Lower lobe of right lung (tissue), 2 donors: ENCODE data around the gene ZBED6. TPM values are rescaled to one million over a fixed set of nuclear protein-coding genes. Genes with fewer than 3 reads are reported as not detected.
"Not testable (repeated sequence)": the region's sequence is repeated elsewhere in the genome, so short reads cannot be mapped to it uniquely, and the experiment has no call there.

Experiments used
- ATAC-seq, 2 donors: fragments of 200-7000 bp; cut with Tn5 transposase; one replicate each; pipeline ENCODE4 v1.9.1; 2020 to 2022; ENCODE audit warnings: mild to moderate bottlenecking in 2 of 2, moderate library complexity in 2 of 2
- DNase-seq: peaks from one replicate; pipeline ENCODE4 v3.0.0-alpha.2; 2020
- H3K27ac ChIP-seq: fragments of 200-600 bp; one replicate; pipeline ENCODE4 v1.8.0; 2022
- H3K27me3 ChIP-seq: fragments of 200-600 bp; one replicate; pipeline ENCODE4 v1.8.0; 2022; ENCODE audit warnings: low read depth
- H3K36me3 ChIP-seq: fragments of 200-600 bp; one replicate; pipeline ENCODE4 v1.8.0; 2022; ENCODE audit warnings: mild to moderate bottlenecking
- H3K4me1 ChIP-seq: fragments of 200-600 bp; one replicate; pipeline ENCODE4 v1.8.0; 2022
- H3K4me3 ChIP-seq: fragments of 200-600 bp; one replicate; pipeline ENCODE4 v1.8.0; 2022; ENCODE audit warnings: mild to moderate bottlenecking
- H3K9me3 ChIP-seq: fragments of 200-600 bp; one replicate; pipeline ENCODE4 v1.8.0; 2022
- intact Hi-C: fragments of 100-400 bp; cut with DNase I; formaldehyde crosslinking; loops from one replicate; pipeline ENCODE4 v1.11.0; 2022
- long read RNA-seq: library from polyadenylated mRNA; unstranded; transcript quantifications from one replicate; pipeline ENCODE4 v2.0.0, GENCODE V29; 2021
- total RNA-seq: library from RNA; stranded (reverse); fragmentation: NEBNext Ultra II Directional; extraction: Animal tissue kit (Norgen Biotek cat#: 25700); gene quantifications from one replicate; pipeline ENCODE4 v1.2.1, GENCODE V29; 2021
- TF ChIP-seq, protein P1 (sequence below): fragments of 200-600 bp; IDR thresholded peaks from one replicate; pipeline ENCODE4 v1.8.0; 2022; ENCODE audit warnings: antibody characterized with exemption, mild to moderate bottlenecking
- donor health status: DM: no; HTN: yes; CAD: no; lungs with severe emphysema.

Gene ZBED6, protein sequence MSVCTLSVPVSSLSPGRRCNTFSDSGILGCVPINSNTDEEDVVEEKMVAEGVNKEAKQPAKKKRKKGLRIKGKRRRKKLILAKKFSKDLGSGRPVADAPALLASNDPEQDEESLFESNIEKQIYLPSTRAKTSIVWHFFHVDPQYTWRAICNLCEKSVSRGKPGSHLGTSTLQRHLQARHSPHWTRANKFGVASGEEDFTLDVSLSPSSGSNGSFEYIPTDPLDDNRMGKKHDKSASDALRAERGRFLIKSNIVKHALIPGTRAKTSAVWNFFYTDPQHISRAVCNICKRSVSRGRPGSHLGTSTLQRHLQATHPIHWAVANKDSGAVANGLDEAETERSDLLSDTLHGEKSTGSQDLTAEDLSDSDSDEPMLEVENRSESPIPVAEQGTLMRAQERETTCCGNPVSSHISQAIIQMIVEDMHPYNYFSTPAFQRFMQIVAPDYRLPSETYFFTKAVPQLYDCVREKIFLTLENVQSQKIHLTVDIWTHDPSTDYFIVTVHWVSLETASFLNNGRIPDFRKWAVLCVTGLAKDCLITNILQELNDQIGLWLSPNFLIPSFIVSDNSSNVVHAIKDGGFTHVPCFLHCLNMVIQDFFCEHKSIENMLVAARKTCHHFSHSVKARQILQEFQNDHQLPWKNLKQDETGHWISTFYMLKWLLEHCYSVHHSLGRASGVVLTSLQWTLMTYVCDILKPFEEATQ (N-terminal part only)
- total RNA-seq, result 33.4 TPM
- long read RNA-seq, full-length matches to known transcripts, result 1 of 4 reads
- long read RNA-seq, partial matches to known transcripts, result 0 of 4 reads
- long read RNA-seq, other reads (novel, unspliced or antisense), result 3 of 4 reads

DNA sequence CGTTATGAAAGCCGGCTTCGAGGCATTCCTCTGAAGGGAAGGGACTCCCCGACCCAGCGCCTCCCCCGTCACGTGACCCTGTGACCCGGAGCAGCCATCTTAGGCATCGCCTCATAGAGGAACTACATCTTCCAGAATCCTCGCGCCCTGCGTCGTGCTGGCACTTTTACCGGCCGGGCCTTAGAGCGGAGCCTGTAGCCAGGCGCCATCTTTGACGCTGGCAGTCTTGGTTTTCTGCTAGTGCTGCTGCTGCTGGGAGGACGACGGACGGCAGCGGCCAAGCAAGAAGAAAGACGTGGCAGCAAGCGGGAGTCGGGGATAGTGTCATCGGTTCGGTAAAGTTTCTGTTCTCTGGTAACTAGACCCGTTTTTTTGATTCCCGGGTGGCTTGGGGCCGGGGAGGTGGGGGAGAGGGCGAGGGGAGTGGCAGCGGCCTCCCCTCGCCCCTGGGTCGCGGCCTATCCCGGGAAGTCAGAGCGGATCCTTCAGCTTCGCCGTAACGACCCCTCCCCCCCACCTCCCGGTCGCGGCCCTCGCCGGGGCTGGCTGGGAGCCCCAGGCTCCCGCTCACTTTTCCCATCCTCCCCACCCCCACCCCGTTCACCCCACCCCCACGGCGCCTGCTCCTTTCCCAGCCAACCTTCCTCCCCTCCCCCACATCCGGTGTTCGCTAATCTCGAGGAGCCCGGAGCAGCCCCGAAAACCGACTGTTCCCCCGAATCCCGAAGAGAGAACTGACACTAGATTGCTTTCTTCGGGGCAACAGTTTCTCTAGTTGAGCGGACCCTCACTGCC is at the start of gene ZBED6, which contains the start of gene ZC3H11A:
Gene ZBED6 (plus strand): TSS at position 183 of the 795 bp plus-strand sequence. CDS start 1,900 bp downstream, outside the sequence.
Gene ZC3H11A (plus strand): TSS at position 183 of the 795 bp plus-strand sequence. CDS start 21,448 bp downstream, outside the sequence.
- TF ChIP-seq, protein P1, sequence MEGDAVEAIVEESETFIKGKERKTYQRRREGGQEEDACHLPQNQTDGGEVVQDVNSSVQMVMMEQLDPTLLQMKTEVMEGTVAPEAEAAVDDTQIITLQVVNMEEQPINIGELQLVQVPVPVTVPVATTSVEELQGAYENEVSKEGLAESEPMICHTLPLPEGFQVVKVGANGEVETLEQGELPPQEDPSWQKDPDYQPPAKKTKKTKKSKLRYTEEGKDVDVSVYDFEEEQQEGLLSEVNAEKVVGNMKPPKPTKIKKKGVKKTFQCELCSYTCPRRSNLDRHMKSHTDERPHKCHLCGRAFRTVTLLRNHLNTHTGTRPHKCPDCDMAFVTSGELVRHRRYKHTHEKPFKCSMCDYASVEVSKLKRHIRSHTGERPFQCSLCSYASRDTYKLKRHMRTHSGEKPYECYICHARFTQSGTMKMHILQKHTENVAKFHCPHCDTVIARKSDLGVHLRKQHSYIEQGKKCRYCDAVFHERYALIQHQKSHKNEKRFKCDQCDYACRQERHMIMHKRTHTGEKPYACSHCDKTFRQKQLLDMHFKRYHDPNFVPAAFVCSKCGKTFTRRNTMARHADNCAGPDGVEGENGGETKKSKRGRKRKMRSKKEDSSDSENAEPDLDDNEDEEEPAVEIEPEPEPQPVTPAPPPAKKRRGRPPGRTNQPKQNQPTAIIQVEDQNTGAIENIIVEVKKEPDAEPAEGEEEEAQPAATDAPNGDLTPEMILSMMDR, result no peak
- intact Hi-C loops, result no loop called here
- H3K9me3 ChIP-seq, result no peaks in the 10 kb centered on the region
- peak within 1 kb of the TSS; percentile 79 for H3K4me3 ChIP-seq
- peaks cover 16% of the 10 kb centered on the region for H3K36me3 ChIP-seq
- no peaks in the 10 kb centered on the region for H3K27me3 ChIP-seq
- ATAC-seq, result peak; percentile 99
- peak within 1 kb of the TSS; percentile 89 for H3K27ac ChIP-seq
- H3K4me1 ChIP-seq, result peaks cover 43% of the 10 kb centered on the region
- peak; percentile 100 for DNase-seq

- no peak for DNase-seq
- Histone ChIP-seq H3K4me3 (no peak overlapping the region), H3K36me3 (peaks cover 10% of the 10 kb centered on the region), H3K27ac (no peak overlapping the region), H3K9me3 (no peaks in the 10 kb centered on the region), H3K4me1 (peaks cover 17% of the 10 kb centered on the region), H3K27me3 (no peaks in the 10 kb centered on the region)
- ATAC-seq, result no peak
- intact Hi-C loops, result no loop called here
- TF ChIP-seq, protein P1, result no peak
Measured at GRCh38 chr1:203746281-203746680, 49.1 kb upstream of the ZBED6 start.

GRCh38 chr1:203751051-203751450 is 44.4 kb upstream of the ZBED6 start:
- TF ChIP-seq, protein P1, result no peak
- DNase-seq, result no peak

GRCh38 chr1:203751618-203752361 is 43.6 kb upstream of the ZBED6 start:
- H3K27ac ChIP-seq, H3K9me3 ChIP-seq, H3K36me3 ChIP-seq, ATAC-seq, DNase-seq, H3K4me3 ChIP-seq, H3K27me3 ChIP-seq, intact Hi-C loops, H3K4me1 ChIP-seq: not testable (repeated sequence)

More at GRCh38 chr1:203751051-203751450, 44.4 kb upstream of the ZBED6 start:
- no peaks in the 10 kb centered on the region for H3K4me1 ChIP-seq
- no peak overlapping the region for H3K27ac ChIP-seq
- intact Hi-C loops, result no loop called here
- no peaks in the 10 kb centered on the region for H3K36me3 ChIP-seq
- peak; percentile 32 to 46 for ATAC-seq
- H3K9me3 ChIP-seq, result no peaks in the 10 kb centered on the region
- no peak overlapping the region for H3K4me3 ChIP-seq
- H3K27me3 ChIP-seq, result no peaks in the 10 kb centered on the region

DNA sequence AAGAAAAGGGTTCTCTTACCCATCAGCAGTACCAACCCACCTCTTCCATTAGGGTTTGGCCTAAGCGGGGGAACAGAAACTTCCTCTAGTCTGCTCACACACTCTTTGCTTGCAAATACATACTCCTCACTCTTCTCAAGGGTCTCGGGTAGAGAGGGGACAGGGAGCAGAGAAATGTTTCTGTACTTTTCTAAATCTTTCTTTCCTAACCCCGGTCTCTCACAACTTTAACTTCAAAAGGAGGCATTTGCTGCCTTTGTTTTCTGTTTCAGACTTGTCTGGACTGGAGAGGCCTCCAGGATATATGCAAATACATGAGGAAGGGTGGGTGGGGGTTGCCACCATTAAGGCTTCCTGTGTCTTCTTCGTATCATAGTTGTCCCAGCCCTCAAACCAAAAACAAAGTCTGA is 41.0 kb upstream of the ZBED6 start:
- H3K4me1 ChIP-seq, result no peaks in the 10 kb centered on the region
- H3K9me3 ChIP-seq, result no peaks in the 10 kb centered on the region
- ATAC-seq (no peak), DNase-seq (no peak)
- no peak overlapping the region for H3K4me3 ChIP-seq
- intact Hi-C loops, result no loop called here
- H3K36me3 ChIP-seq, result no peaks in the 10 kb centered on the region
- no peaks in the 10 kb centered on the region for H3K27me3 ChIP-seq
- TF ChIP-seq, protein P1, result no peak
- no peak overlapping the region for H3K27ac ChIP-seq
